Measurements from ENCODE around the gene AMMECR1. TPM values are rescaled to one million over a fixed set of nuclear protein-coding genes. Genes with fewer than 3 reads are reported as not detected.

Gene AMMECR1
- total and polyA plus RNA-seq, 8 donors: 0.45 to 28.7 (median 3.6) TPM

DNA sequence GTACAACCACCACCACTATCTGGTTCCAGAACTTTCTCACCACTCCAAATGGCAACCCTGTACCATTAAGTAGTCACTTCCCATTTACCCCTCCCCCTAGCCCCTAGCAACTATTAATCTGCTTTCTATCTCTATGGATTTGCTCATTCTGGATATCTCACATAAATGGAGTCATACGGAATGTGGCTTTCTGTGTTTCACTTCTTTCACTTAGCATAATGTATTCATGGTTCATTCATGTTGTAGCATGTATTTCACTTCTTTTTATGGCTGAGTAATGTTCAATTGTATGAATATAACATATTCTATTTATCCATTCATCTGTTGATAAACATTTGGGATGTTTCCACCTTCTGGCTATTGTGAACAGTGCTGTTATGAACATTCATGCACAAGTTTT is 104.7 kb downstream of the AMMECR1 start:
- no peaks in the 10 kb centered on the region for H3K36me3 ChIP-seq
- DNase-seq: no peak
- no peaks in the 10 kb centered on the region for H3K9me3 ChIP-seq
- intact Hi-C loops (cut with DNase I; ENCODE audit: low total_unique reads): no loop called here
- peaks cover 0 to 8% (median 4%) of the 10 kb centered on the region in 4 donors for H3K4me1 ChIP-seq
- no peak for TF ChIP-seq POLR2A (IDR thresholded peaks at IDR 0.05)
- TF ChIP-seq, protein P1, sequence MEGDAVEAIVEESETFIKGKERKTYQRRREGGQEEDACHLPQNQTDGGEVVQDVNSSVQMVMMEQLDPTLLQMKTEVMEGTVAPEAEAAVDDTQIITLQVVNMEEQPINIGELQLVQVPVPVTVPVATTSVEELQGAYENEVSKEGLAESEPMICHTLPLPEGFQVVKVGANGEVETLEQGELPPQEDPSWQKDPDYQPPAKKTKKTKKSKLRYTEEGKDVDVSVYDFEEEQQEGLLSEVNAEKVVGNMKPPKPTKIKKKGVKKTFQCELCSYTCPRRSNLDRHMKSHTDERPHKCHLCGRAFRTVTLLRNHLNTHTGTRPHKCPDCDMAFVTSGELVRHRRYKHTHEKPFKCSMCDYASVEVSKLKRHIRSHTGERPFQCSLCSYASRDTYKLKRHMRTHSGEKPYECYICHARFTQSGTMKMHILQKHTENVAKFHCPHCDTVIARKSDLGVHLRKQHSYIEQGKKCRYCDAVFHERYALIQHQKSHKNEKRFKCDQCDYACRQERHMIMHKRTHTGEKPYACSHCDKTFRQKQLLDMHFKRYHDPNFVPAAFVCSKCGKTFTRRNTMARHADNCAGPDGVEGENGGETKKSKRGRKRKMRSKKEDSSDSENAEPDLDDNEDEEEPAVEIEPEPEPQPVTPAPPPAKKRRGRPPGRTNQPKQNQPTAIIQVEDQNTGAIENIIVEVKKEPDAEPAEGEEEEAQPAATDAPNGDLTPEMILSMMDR (IDR thresholded peaks at IDR 0.05): no peak
- no peak for TF ChIP-seq EP300 (IDR thresholded peaks at IDR 0.05)
- TF ChIP-seq POLR2AphosphoS5 (IDR thresholded peaks at IDR 0.05): no peak
- no peaks in the 10 kb centered on the region for H3K27me3 ChIP-seq
- no peak overlapping the region for H3K27ac ChIP-seq
- WGBS, 5 donors: 79 to 100% (median 92%) methylated on average over 1 of the region's 1 CpG
- H3K4me3 ChIP-seq: no peak overlapping the region

GRCh38 chrX:110212299-110212698 is 105.6 kb downstream of the AMMECR1 start:
- TF ChIP-seq, protein P1 (IDR thresholded peaks at IDR 0.05): no peak
- no peak for TF ChIP-seq POLR2AphosphoS5 (IDR thresholded peaks at IDR 0.05)
- no peak for TF ChIP-seq EP300 (IDR thresholded peaks at IDR 0.05)
- TF ChIP-seq POLR2A (IDR thresholded peaks at IDR 0.05): no peak
- DNase-seq: no peak
- Histone ChIP-seq H3K9me3 (no peaks in the 10 kb centered on the region), H3K27me3 (no peaks in the 10 kb centered on the region), H3K27ac (no peak overlapping the region), H3K4me1 (peaks cover 0 to 4% (median under 1%) of the 10 kb centered on the region in 4 donors), H3K36me3 (no peaks in the 10 kb centered on the region), H3K4me3 (no peak overlapping the region)
- WGBS, 5 donors: 75 to 94% (median 89%) methylated on average over 3 of the region's 3 CpGs
- intact Hi-C loops (cut with DNase I; ENCODE audit: low total_unique reads): no loop called here

- Histone ChIP-seq H3K36me3 (no peaks in the 10 kb centered on the region), H3K27me3 (no peaks in the 10 kb centered on the region), H3K4me1 (no peaks in the 10 kb centered on the region), H3K4me3 (no peak overlapping the region), H3K27ac (no peak overlapping the region), H3K9me3 (no peaks in the 10 kb centered on the region)
- intact Hi-C loops (cut with DNase I; ENCODE audit: low total_unique reads): no loop called here
- TF ChIP-seq POLR2A (IDR thresholded peaks at IDR 0.05) (no peak), POLR2AphosphoS5 (IDR thresholded peaks at IDR 0.05) (no peak), EP300 (IDR thresholded peaks at IDR 0.05) (no peak)
- TF ChIP-seq, protein P1 (IDR thresholded peaks at IDR 0.05): no peak
- 67 to 100% (median 94%) methylated on average over 1 of the region's 1 CpG for WGBS, 5 donors
- no peak for DNase-seq
These were observed 106.5 kb downstream of the AMMECR1 start for GRCh38 chrX:110211340-110211739.

DNA sequence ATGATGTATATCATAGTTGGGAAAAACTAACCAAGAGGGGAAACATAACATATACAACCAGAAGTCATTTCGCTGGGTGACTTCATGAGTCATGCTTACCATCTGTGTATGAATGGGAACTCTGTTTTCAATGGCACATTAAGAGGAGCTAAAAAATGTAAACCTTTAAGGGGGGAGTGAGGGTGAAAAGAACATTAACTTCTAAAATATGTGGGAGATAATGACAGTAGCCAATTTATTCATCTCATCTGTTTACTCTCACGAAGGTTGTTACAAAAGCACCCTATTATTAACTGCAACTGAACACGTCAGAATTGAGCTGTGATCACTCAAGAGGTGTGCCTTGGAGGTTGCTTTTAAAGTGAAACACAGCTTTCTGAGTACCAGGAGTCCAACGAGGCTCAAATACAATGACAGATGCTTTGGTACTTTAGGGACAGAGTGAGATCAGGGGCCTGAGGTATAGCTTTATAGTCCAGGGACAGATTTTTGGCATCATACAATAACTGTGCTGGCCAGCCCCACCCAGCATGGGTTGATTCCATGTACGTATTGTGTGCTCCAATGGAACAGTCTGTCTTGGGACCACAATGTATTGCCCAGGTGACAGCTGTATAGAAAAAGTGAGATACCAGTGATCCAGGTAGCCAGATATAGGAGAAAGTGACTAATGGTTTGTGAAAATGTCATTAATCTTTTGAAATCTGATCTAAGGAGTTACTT is 107.3 kb downstream of the AMMECR1 start:
- TF ChIP-seq, protein P1 (IDR thresholded peaks at IDR 0.05): no peak
- no peak for TF ChIP-seq POLR2AphosphoS5 (IDR thresholded peaks at IDR 0.05)
- no peak for TF ChIP-seq POLR2A (IDR thresholded peaks at IDR 0.05)
- TF ChIP-seq EP300 (IDR thresholded peaks at IDR 0.05): no peak
- Histone ChIP-seq H3K27ac (no peak overlapping the region), H3K9me3 (no peaks in the 10 kb centered on the region), H3K4me3 (no peak overlapping the region), H3K4me1 (no peaks in the 10 kb centered on the region), H3K27me3 (no peaks in the 10 kb centered on the region), H3K36me3 (no peaks in the 10 kb centered on the region)
- 41 to 66% (median 65%) methylated on average over 5 of the region's 5 CpGs for WGBS, 5 donors
- intact Hi-C loops (cut with DNase I; ENCODE audit: low total_unique reads): no loop called here
- no peak for DNase-seq
